HepG2 (cell line): ENCODE data around the gene RPL35A. TPM values are rescaled to one million over a fixed set of nuclear protein-coding genes. Genes with fewer than 3 reads are reported as not detected.

Source experiments
- FOXK1 ChIP-seq: sonication (generic); formaldehyde crosslinking; IDR thresholded peaks from 2 replicates; pipeline ENCODE4 v1.4.0; 2020; ENCODE audit warnings: low read depth, missing genetic modification reagents, borderline replicate concordance
- GATAD1 ChIP-seq: IDR thresholded peaks from 2 replicates; pipeline ENCODE4 v1.6.1; 2016; ENCODE audit warnings: missing genetic modification reagents, missing compliant biosample characterization
- JDP2 ChIP-seq: sonication (generic); formaldehyde crosslinking; IDR thresholded peaks from 2 replicates; pipeline ENCODE4 v1.8.1; 2022; ENCODE audit warnings: missing genetic modification reagents, borderline replicate concordance
- KAT2B ChIP-seq: fragments of 150-350 bp; IDR thresholded peaks from 2 replicates; pipeline ENCODE4 v1.6.1; 2014; ENCODE audit warnings: low read depth, low read length, borderline replicate concordance
- NBN ChIP-seq: fragments of 450-650 bp; conservative IDR thresholded peaks from 2 replicates; pipeline ENCODE4 v1.6.1; 2017
- SMYD3 ChIP-seq: sonication (generic); formaldehyde crosslinking; IDR thresholded peaks from 2 replicates; pipeline ENCODE4 v1.8.1; 2023; ENCODE audit warnings: mild to moderate bottlenecking, missing genetic modification reagents
- TAF15 ChIP-seq: fragments of 200-400 bp; formaldehyde crosslinking; IDR thresholded peaks from one replicate; pipeline ENCODE4 v1.6.1; 2018; ENCODE audit warnings: mild to moderate bottlenecking, low read depth, low read length; ENCODE audit not compliant: poor library complexity, severe bottlenecking
- YY1 ChIP-seq: IDR thresholded peaks from 2 replicates; pipeline ENCODE4 v1.6.1; 2011; ENCODE audit warnings: low read length, low read depth, moderate library complexity, mild to moderate bottlenecking; ENCODE audit not compliant: insufficient read depth, insufficient replicate concordance
- ZFP36 ChIP-seq: fragments of 150-350 bp; IDR thresholded peaks from 2 replicates; pipeline ENCODE4 v1.6.1; 2018; ENCODE audit warnings: borderline replicate concordance, low read length, low read depth; ENCODE audit not compliant: partially characterized antibody
- ZNF530 ChIP-seq: sonication (generic); formaldehyde crosslinking; IDR thresholded peaks from 2 replicates; pipeline ENCODE4 v1.5.0; 2020; ENCODE audit warnings: low read depth, mild to moderate bottlenecking, missing genetic modification reagents
- ZNF552 ChIP-seq: sonication (generic); formaldehyde crosslinking; IDR thresholded peaks from 2 replicates; pipeline ENCODE4 v1.9.0; 2022; ENCODE audit warnings: missing genetic modification reagents, mild to moderate bottlenecking, borderline replicate concordance
- ZNF562 ChIP-seq: sonication (generic); formaldehyde crosslinking; IDR thresholded peaks from 2 replicates; pipeline ENCODE4 v1.8.0; 2022; ENCODE audit warnings: missing genetic modification reagents, borderline replicate concordance
- ZNF678 ChIP-seq: sonication (generic); formaldehyde crosslinking; IDR thresholded peaks from 2 replicates; pipeline ENCODE4 v1.4.0; 2020; ENCODE audit warnings: mild to moderate bottlenecking, missing genetic modification reagents
- ZNF7 ChIP-seq: IDR thresholded peaks from 2 replicates; pipeline ENCODE4 v1.6.1; 2016; ENCODE audit warnings: missing biosample characterization, missing genetic modification reagents
- ZNF761 ChIP-seq: sonication (generic); formaldehyde crosslinking; conservative IDR thresholded peaks from 2 replicates; pipeline ENCODE4 v1.4.0; 2020; ENCODE audit warnings: mild to moderate bottlenecking, missing genetic modification reagents
- ZNF775 ChIP-seq: sonication (generic); formaldehyde crosslinking; IDR thresholded peaks from 2 replicates; pipeline ENCODE4 v1.4.0; 2020; ENCODE audit warnings: missing genetic modification reagents, mild to moderate bottlenecking, moderate library complexity, borderline replicate concordance
- polyA plus RNA-seq, 8 experiments: library from polyadenylated mRNA; depleted of rRNA in 3 of 8; stranded (reverse) in 7 of 8; unstranded in 1 of 8; fragments of >200 nt; fragmentation: Illumina TruSeq in 4 of 8; extraction: Trizol in 4 of 8; gene quantifications; 2 replicates each; pipeline versions ENCODE4 v1.2.1 to v1.2.3, GENCODE V29; 2011 to 2016; ENCODE audit warnings: low read depth in 4 of 8, missing spikeins in 1 of 8, mixed read lengths in 1 of 8; ENCODE audit not compliant: insufficient read depth in 1 of 8
- total RNA-seq, 5 experiments: library from RNA; depleted of rRNA; stranded (reverse); fragments of >200 nt; fragmentation: Illumina TruSeq; extraction: Trizol; gene quantifications; 2 replicates each; pipeline ENCODE4 v1.2.3, GENCODE V29; 2016; ENCODE audit warnings: low read depth in 1 of 5
- TF ChIP-seq, protein P1 (sequence below): IDR thresholded peaks from 2 replicates; pipeline ENCODE4 v1.6.1; 2016; ENCODE audit warnings: low read depth, control low read depth
- TF ChIP-seq, protein P2 (sequence below): sonication (generic); formaldehyde crosslinking; IDR thresholded peaks from 2 replicates; pipeline ENCODE4 v1.5.0; 2020; ENCODE audit warnings: missing genetic modification reagents
- TF ChIP-seq, protein P3 (sequence below): sonication (generic); formaldehyde crosslinking; IDR thresholded peaks from 2 replicates; pipeline ENCODE4 v1.4.0; 2020; ENCODE audit warnings: missing genetic modification reagents, mild to moderate bottlenecking, borderline replicate concordance
- TF ChIP-seq, protein P4 (sequence below): sonication (generic); formaldehyde crosslinking; conservative IDR thresholded peaks from 2 replicates; pipeline ENCODE4 v1.4.0; 2020; ENCODE audit warnings: mild to moderate bottlenecking, missing genetic modification reagents, moderate library complexity

RPL35A gene
- total and polyA plus RNA-seq, 2 of the 13 experiments (the other 11 are each of a cell fraction or from before 2014, with no cell fraction given), result 1,001 to 1,582 TPM

DNA sequence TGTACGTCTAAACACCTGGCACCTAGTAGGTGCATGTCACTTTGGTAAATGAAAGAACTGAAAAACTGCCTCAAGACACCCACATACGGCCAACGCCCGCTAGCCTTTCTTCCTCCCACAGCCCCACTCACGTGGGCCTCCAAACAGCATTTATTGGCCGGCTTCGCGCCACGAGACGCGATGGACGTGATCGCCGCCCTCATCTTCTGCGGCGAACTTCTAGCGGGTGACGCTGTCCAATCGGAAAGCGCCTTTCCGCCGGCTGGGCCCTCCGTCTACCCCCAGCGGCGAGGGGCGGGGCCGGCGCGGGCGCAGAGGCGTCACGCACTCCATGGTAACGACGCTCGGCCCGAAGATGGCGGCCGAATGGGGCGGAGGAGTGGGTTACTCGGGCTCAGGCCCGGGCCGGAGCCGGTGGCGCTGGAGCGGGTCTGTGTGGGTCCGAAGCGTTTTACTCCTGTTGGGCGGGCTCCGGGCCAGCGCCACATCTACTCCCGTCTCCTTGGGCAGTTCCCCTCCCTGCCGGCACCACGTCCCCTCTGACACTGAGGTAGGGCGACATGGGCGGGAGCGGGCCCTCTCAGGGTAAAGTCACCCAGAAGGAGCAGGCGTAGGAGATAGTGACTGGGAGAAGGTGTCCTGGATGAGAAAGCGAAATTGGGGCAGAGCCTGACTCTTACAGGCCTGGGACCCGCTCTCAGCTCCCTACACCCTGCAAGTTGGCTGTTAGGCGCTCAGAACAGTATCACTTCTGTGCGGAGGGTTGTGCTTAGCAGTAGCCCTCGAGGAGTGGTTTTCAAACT, 10.1 kb downstream of the RPL35A start, which contains the start of gene LMLN (continued):
- no peak for TF ChIP-seq ZNF552 (CRISPR knock-in tag)
- no peak for TF ChIP-seq ZNF775 (CRISPR knock-in tag)
- peak; percentile 79 for TF ChIP-seq GATAD1 (CRISPR knock-in tag)
- TF ChIP-seq ZFP36, result no peak
- TF ChIP-seq ZNF7 (CRISPR knock-in tag), result no peak
- no peak for TF ChIP-seq NBN
- no peak for TF ChIP-seq JDP2 (CRISPR knock-in tag)
- TF ChIP-seq ZNF761 (CRISPR knock-in tag), result peak; percentile 70; the same call in 1 of the 2 replicates
- peak; percentile 45; the same call in 1 of the 2 replicates for TF ChIP-seq FOXK1 (CRISPR knock-in tag)
- TF ChIP-seq YY1, result peak; percentile 96
- TF ChIP-seq, protein P1, sequence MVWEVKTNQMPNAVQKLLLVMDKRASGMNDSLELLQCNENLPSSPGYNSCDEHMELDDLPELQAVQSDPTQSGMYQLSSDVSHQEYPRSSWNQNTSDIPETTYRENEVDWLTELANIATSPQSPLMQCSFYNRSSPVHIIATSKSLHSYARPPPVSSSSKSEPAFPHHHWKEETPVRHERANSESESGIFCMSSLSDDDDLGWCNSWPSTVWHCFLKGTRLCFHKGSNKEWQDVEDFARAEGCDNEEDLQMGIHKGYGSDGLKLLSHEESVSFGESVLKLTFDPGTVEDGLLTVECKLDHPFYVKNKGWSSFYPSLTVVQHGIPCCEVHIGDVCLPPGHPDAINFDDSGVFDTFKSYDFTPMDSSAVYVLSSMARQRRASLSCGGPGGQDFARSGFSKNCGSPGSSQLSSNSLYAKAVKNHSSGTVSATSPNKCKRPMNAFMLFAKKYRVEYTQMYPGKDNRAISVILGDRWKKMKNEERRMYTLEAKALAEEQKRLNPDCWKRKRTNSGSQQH (CRISPR knock-in tag), result peak; percentile 78
- no peak for TF ChIP-seq ZNF530 (CRISPR knock-in tag)
- no peak for TF ChIP-seq ZNF562
- TF ChIP-seq ZNF678 (CRISPR knock-in tag), result no peak
- TF ChIP-seq, protein P2, sequence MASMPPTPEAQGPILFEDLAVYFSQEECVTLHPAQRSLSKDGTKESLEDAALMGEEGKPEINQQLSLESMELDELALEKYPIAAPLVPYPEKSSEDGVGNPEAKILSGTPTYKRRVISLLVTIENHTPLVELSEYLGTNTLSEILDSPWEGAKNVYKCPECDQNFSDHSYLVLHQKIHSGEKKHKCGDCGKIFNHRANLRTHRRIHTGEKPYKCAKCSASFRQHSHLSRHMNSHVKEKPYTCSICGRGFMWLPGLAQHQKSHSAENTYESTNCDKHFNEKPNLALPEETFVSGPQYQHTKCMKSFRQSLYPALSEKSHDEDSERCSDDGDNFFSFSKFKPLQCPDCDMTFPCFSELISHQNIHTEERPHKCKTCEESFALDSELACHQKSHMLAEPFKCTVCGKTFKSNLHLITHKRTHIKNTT (CRISPR knock-in tag), result no peak
- TF ChIP-seq, protein P3, sequence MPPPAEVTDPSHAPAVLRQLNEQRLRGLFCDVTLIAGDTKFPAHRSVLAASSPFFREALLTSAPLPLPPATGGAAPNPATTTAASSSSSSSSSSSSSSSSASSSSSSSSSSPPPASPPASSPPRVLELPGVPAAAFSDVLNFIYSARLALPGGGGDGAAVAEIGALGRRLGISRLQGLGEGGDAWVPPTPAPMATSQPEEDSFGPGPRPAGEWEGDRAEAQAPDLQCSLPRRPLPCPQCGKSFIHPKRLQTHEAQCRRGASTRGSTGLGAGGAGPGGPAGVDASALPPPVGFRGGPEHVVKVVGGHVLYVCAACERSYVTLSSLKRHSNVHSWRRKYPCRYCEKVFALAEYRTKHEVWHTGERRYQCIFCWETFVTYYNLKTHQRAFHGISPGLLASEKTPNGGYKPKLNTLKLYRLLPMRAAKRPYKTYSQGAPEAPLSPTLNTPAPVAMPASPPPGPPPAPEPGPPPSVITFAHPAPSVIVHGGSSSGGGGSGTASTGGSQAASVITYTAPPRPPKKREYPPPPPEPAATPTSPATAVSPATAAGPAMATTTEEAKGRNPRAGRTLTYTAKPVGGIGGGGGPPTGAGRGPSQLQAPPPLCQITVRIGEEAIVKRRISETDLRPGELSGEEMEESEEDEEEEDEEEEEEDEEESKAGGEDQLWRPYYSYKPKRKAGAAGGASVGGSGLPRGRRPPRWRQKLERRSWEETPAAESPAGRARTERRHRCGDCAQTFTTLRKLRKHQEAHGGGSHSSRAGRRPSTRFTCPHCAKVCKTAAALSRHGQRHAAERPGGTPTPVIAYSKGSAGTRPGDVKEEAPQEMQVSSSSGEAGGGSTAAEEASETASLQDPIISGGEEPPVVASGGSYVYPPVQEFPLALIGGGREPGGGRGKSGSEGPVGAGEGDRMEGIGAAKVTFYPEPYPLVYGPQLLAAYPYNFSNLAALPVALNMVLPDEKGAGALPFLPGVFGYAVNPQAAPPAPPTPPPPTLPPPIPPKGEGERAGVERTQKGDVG (CRISPR knock-in tag), result no peak
- TF ChIP-seq TAF15, result no peak
- TF ChIP-seq, protein P4, sequence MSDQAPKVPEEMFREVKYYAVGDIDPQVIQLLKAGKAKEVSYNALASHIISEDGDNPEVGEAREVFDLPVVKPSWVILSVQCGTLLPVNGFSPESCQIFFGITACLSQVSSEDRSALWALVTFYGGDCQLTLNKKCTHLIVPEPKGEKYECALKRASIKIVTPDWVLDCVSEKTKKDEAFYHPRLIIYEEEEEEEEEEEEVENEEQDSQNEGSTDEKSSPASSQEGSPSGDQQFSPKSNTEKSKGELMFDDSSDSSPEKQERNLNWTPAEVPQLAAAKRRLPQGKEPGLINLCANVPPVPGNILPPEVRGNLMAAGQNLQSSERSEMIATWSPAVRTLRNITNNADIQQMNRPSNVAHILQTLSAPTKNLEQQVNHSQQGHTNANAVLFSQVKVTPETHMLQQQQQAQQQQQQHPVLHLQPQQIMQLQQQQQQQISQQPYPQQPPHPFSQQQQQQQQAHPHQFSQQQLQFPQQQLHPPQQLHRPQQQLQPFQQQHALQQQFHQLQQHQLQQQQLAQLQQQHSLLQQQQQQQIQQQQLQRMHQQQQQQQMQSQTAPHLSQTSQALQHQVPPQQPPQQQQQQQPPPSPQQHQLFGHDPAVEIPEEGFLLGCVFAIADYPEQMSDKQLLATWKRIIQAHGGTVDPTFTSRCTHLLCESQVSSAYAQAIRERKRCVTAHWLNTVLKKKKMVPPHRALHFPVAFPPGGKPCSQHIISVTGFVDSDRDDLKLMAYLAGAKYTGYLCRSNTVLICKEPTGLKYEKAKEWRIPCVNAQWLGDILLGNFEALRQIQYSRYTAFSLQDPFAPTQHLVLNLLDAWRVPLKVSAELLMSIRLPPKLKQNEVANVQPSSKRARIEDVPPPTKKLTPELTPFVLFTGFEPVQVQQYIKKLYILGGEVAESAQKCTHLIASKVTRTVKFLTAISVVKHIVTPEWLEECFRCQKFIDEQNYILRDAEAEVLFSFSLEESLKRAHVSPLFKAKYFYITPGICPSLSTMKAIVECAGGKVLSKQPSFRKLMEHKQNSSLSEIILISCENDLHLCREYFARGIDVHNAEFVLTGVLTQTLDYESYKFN (CRISPR knock-in tag), result peak; percentile 15; the same call in 1 of the 2 replicates
- no peak for TF ChIP-seq SMYD3
- TF ChIP-seq KAT2B, result no peak
